HEK293 (cell line): ENCODE measurements around the gene HS6ST3.

ENCODE experiments used
- CTCF ChIA-PET: fragments of 350-600 bp; formaldehyde crosslinking; extraction: SDS; loops from one replicate; lab custom pipeline; 2021; ENCODE audit warnings: antibody characterized with exemption; lab: Yijun Ruan, JAX
- POLR2A ChIA-PET: fragments of 300-600 bp; formaldehyde crosslinking; extraction: SDS; loops from one replicate; lab custom pipeline; 2020; ENCODE audit warnings: antibody characterized with exemption, inconsistent platforms; lab: Yijun Ruan, JAX
- H3K27ac ChIP-seq: fragments of 200-500 bp; sonication (Bioruptor generic); 2 replicates; pipeline ENCODE4 v1.5.1; 2014; ENCODE audit warnings: low read depth, low read length, control low read depth, inconsistent platforms; ENCODE audit errors: extremely low read depth
- H3K36me3 ChIP-seq, 2 experiments: fragments of 200-500 bp in 1 of 2; sonication (Bioruptor generic) in 1 of 2; 1 replicate in 1 of 2; 2 replicates in 1 of 2; pipeline ENCODE4 v1.5.1; 2014 to 2017; ENCODE audit warnings: inconsistent platforms in 2 of 2, low read length in 2 of 2; ENCODE audit not compliant: control insufficient read depth in 2 of 2, insufficient read depth in 1 of 2
- H3K4me1 ChIP-seq: fragments of 200-500 bp; sonication (Bioruptor generic); 2 replicates; pipeline ENCODE4 v1.5.1; 2014; ENCODE audit warnings: mild to moderate bottlenecking, low read length, inconsistent platforms; ENCODE audit not compliant: control insufficient read depth, insufficient read depth
- H3K4me3 ChIP-seq: 2 replicates; pipeline ENCODE4 v1.5.1; 2011; ENCODE audit warnings: low read depth, mild to moderate bottlenecking, control low read depth, low read length, moderate library complexity
- H3K9me3 ChIP-seq: fragments of 200-500 bp; sonication (Bioruptor generic); 2 replicates; pipeline ENCODE4 v1.5.1; 2014; ENCODE audit warnings: low read depth, low read length, inconsistent platforms; ENCODE audit not compliant: control insufficient read depth, insufficient read depth
- KLF1 ChIP-seq: fragments of 450-650 bp; formaldehyde crosslinking; IDR thresholded peaks from 2 replicates; pipeline ENCODE4 v1.5.1; 2016; ENCODE audit warnings: missing biosample characterization, missing genetic modification characterization
- PRDM1 ChIP-seq: fragments of 450-650 bp; formaldehyde crosslinking; IDR thresholded peaks from 2 replicates; pipeline ENCODE4; 2016; ENCODE audit warnings: missing biosample characterization, missing genetic modification characterization
- WT1 ChIP-seq: fragments of 450-650 bp; formaldehyde crosslinking; IDR thresholded peaks from 2 replicates; pipeline ENCODE4 v1.5.1; 2016; ENCODE audit warnings: missing biosample characterization, missing genetic modification characterization
- YY1 ChIP-seq: fragments of 450-650 bp; formaldehyde crosslinking; IDR thresholded peaks from 2 replicates; pipeline ENCODE4 v1.5.1; 2018; ENCODE audit warnings: missing biosample characterization, missing genetic modification characterization
- ZBTB21 ChIP-seq: fragments of 450-650 bp; formaldehyde crosslinking; IDR thresholded peaks from 2 replicates; pipeline ENCODE4 v1.5.1; 2017; ENCODE audit warnings: missing biosample characterization, missing genetic modification characterization
- ZBTB7A ChIP-seq: fragments of 450-650 bp; formaldehyde crosslinking; IDR thresholded peaks from 2 replicates; pipeline ENCODE4 v1.5.1; 2016; ENCODE audit warnings: low read depth, missing biosample characterization, missing genetic modification characterization
- ZFHX2 ChIP-seq: fragments of 450-650 bp; formaldehyde crosslinking; conservative IDR thresholded peaks from 2 replicates; pipeline ENCODE4 v1.5.1; 2016; ENCODE audit warnings: missing biosample characterization, missing genetic modification characterization
- ZFP3 ChIP-seq: fragments of 450-650 bp; formaldehyde crosslinking; IDR thresholded peaks from 2 replicates; pipeline ENCODE4 v1.5.1; 2016; ENCODE audit warnings: low read depth, missing biosample characterization, missing genetic modification characterization
- ZNF121 ChIP-seq: fragments of 450-650 bp; formaldehyde crosslinking; IDR thresholded peaks from 2 replicates; pipeline ENCODE4 v1.5.1; 2016; ENCODE audit warnings: missing biosample characterization, missing genetic modification characterization
- ZNF561 ChIP-seq: fragments of 450-650 bp; IDR thresholded peaks from 2 replicates; pipeline ENCODE4 v1.5.1; 2018; ENCODE audit warnings: missing biosample characterization, missing genetic modification characterization, borderline replicate concordance
- ZNF610 ChIP-seq: fragments of 450-650 bp; formaldehyde crosslinking; IDR thresholded peaks from 2 replicates; pipeline ENCODE4 v1.5.1; 2016; ENCODE audit warnings: missing biosample characterization, missing genetic modification characterization, borderline replicate concordance
- ZNF654 ChIP-seq: fragments of 450-650 bp; formaldehyde crosslinking; IDR thresholded peaks from 2 replicates; pipeline ENCODE4 v1.5.1; 2016; ENCODE audit warnings: low read depth, missing biosample characterization, missing genetic modification characterization
- ZNF791 ChIP-seq: fragments of 450-650 bp; formaldehyde crosslinking; IDR thresholded peaks from 2 replicates; pipeline ENCODE4 v1.5.1; 2016; ENCODE audit warnings: missing biosample characterization, missing genetic modification characterization
- ZNF843 ChIP-seq: fragments of 450-650 bp; formaldehyde crosslinking; IDR thresholded peaks from 2 replicates; pipeline ENCODE4 v1.5.1; 2016; ENCODE audit warnings: missing biosample characterization, missing genetic modification characterization
- TF ChIP-seq, protein P1 (sequence below): fragments of 450-650 bp; formaldehyde crosslinking; IDR thresholded peaks from 2 replicates; pipeline ENCODE4 v1.5.1; 2016; ENCODE audit warnings: missing biosample characterization, missing genetic modification characterization
- TF ChIP-seq, protein P2 (sequence below): fragments of 450-650 bp; formaldehyde crosslinking; IDR thresholded peaks from 2 replicates; pipeline ENCODE4 v1.5.1; 2016; ENCODE audit warnings: missing biosample characterization, missing genetic modification characterization
- TF ChIP-seq, protein P3 (sequence below): fragments of 450-650 bp; formaldehyde crosslinking; IDR thresholded peaks from 2 replicates; pipeline ENCODE4 v1.5.1; 2016; ENCODE audit warnings: missing biosample characterization, missing genetic modification characterization
- TF ChIP-seq, protein P4 (sequence below): fragments of 450-650 bp; formaldehyde crosslinking; IDR thresholded peaks from 2 replicates; pipeline ENCODE4 v1.5.1; 2016; ENCODE audit warnings: missing biosample characterization, missing genetic modification characterization
- TF ChIP-seq, protein P5 (sequence below): fragments of 450-650 bp; formaldehyde crosslinking; IDR thresholded peaks from 2 replicates; pipeline ENCODE4 v1.5.1; 2016; ENCODE audit warnings: missing biosample characterization, missing genetic modification characterization, borderline replicate concordance
- TF ChIP-seq, protein P6 (sequence below): fragments of 450-650 bp; formaldehyde crosslinking; IDR thresholded peaks from 2 replicates; pipeline ENCODE4 v1.5.1; 2016; ENCODE audit warnings: missing biosample characterization, missing genetic modification characterization, borderline replicate concordance

The HS6ST3 gene

GRCh38 chr13:96081888-96082287 is 8.0 kb upstream of the HS6ST3 start:
- TF ChIP-seq ZBTB21 (tag by site-specific recombination), result no peak
- no peak for TF ChIP-seq ZFHX2
- TF ChIP-seq, protein P1, sequence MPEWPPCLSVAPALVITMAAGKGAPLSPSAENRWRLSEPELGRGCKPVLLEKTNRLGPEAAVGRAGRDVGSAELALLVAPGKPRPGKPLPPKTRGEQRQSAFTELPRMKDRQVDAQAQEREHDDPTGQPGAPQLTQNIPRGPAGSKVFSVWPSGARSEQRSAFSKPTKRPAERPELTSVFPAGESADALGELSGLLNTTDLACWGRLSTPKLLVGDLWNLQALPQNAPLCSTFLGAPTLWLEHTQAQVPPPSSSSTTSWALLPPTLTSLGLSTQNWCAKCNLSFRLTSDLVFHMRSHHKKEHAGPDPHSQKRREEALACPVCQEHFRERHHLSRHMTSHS (tag by site-specific recombination), result no peak
- TF ChIP-seq ZNF610 (tag by site-specific recombination), result no peak
- TF ChIP-seq, protein P2, sequence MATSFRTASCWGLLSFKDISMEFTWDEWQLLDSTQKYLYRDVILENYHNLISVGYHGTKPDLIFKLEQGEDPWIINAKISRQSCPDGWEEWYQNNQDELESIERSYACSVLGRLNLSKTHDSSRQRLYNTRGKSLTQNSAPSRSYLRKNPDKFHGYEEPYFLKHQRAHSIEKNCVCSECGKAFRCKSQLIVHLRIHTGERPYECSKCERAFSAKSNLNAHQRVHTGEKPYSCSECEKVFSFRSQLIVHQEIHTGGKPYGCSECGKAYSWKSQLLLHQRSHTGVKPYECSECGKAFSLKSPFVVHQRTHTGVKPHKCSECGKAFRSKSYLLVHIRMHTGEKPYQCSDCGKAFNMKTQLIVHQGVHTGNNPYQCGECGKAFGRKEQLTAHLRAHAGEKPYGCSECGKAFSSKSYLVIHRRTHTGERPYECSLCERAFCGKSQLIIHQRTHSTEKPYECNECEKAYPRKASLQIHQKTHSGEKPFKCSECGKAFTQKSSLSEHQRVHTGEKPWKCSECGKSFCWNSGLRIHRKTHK, result no peak
- TF ChIP-seq, protein P3, sequence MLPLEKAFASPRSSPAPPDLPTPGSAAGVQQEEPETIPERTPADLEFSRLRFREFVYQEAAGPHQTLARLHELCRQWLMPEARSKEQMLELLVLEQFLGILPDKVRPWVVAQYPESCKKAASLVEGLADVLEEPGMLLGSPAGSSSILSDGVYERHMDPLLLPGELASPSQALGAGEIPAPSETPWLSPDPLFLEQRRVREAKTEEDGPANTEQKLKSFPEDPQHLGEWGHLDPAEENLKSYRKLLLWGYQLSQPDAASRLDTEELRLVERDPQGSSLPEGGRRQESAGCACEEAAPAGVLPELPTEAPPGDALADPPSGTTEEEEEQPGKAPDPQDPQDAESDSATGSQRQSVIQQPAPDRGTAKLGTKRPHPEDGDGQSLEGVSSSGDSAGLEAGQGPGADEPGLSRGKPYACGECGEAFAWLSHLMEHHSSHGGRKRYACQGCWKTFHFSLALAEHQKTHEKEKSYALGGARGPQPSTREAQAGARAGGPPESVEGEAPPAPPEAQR (tag by site-specific recombination), result no peak
- TF ChIP-seq ZNF791 (tag by site-specific recombination), result no peak
- TF ChIP-seq, protein P4, sequence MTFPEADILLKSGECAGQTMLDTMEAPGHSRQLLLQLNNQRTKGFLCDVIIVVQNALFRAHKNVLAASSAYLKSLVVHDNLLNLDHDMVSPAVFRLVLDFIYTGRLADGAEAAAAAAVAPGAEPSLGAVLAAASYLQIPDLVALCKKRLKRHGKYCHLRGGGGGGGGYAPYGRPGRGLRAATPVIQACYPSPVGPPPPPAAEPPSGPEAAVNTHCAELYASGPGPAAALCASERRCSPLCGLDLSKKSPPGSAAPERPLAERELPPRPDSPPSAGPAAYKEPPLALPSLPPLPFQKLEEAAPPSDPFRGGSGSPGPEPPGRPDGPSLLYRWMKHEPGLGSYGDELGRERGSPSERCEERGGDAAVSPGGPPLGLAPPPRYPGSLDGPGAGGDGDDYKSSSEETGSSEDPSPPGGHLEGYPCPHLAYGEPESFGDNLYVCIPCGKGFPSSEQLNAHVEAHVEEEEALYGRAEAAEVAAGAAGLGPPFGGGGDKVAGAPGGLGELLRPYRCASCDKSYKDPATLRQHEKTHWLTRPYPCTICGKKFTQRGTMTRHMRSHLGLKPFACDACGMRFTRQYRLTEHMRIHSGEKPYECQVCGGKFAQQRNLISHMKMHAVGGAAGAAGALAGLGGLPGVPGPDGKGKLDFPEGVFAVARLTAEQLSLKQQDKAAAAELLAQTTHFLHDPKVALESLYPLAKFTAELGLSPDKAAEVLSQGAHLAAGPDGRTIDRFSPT (tag by site-specific recombination), result no peak
- TF ChIP-seq ZFP3 (tag by site-specific recombination), result no peak
- no peak for TF ChIP-seq ZNF561 (tag by site-specific recombination)
- TF ChIP-seq ZNF654 (tag by site-specific recombination), result no peak
- TF ChIP-seq KLF1, result no peak

DNA sequence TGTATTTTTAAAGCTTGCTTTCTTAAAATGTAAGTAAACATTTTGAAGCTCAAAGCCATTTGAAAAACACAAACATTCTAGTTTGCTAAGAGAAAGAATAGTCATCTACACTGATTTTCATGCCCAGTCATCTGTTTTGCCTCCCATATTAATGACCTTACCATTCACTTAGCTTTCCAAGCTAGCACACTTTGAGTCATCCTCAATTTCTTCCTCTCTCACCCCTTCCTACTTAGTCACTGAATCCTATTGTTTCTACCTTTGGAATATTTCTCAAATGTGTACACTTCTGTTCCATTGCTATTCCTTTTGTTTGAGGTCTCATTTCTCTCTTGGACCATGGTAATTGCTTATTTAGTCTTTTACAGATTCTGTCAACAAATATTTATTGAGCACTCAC is 7.3 kb upstream of the HS6ST3 start:
- no peaks in the 10 kb centered on the region for H3K9me3 ChIP-seq
- TF ChIP-seq WT1 (tag by site-specific recombination) (no peak), PRDM1 (tag by site-specific recombination) (0 out of 2 replicates have a peak, but pooled peaks have one; percentile 37)
- TF ChIP-seq, all 188 proteins: peak for 1
- Histone ChIP-seq H3K36me3 (no peaks in the 10 kb centered on the region), H3K4me1 (no peaks in the 10 kb centered on the region), H3K27ac (no peak overlapping the region), H3K4me3 (no peak overlapping the region)
- ChIA-PET CTCF (no interaction called here), POLR2A (interaction anchor here (0.8 kb wide), 1 partner anchor 29 kb away, joined by 3 read pairs; the partner anchor contains the start of gene UGGT2)

More at GRCh38 chr13:96081888-96082287, 8.0 kb upstream of the HS6ST3 start:
- no peaks in the 10 kb centered on the region for H3K36me3 ChIP-seq
- no peaks in the 10 kb centered on the region for H3K9me3 ChIP-seq
- POLR2A ChIA-PET, result no interaction called here
- no peaks in the 10 kb centered on the region for H3K4me1 ChIP-seq
- CTCF ChIA-PET, result no interaction called here
- no peak overlapping the region for H3K4me3 ChIP-seq
- H3K27ac ChIP-seq, result no peak overlapping the region

GRCh38 chr13:96086736-96087135 is 3.2 kb upstream of the HS6ST3 start:
- Histone ChIP-seq H3K36me3 (no peaks in the 10 kb centered on the region), H3K4me1 (peaks cover 2% of the 10 kb centered on the region), H3K27ac (no peak overlapping the region), H3K4me3 (no peak overlapping the region), H3K9me3 (no peaks in the 10 kb centered on the region)
- TF ChIP-seq YY1 (tag by site-specific recombination) (no peak), ZNF843 (tag by site-specific recombination) (no peak), PRDM1 (tag by site-specific recombination) (peak; percentile 58; the same call in 1 of the 2 replicates), ZBTB7A (tag by site-specific recombination) (no peak), ZNF121 (tag by site-specific recombination) (no peak), ZNF654 (tag by site-specific recombination) (no peak)
- TF ChIP-seq, protein P5, sequence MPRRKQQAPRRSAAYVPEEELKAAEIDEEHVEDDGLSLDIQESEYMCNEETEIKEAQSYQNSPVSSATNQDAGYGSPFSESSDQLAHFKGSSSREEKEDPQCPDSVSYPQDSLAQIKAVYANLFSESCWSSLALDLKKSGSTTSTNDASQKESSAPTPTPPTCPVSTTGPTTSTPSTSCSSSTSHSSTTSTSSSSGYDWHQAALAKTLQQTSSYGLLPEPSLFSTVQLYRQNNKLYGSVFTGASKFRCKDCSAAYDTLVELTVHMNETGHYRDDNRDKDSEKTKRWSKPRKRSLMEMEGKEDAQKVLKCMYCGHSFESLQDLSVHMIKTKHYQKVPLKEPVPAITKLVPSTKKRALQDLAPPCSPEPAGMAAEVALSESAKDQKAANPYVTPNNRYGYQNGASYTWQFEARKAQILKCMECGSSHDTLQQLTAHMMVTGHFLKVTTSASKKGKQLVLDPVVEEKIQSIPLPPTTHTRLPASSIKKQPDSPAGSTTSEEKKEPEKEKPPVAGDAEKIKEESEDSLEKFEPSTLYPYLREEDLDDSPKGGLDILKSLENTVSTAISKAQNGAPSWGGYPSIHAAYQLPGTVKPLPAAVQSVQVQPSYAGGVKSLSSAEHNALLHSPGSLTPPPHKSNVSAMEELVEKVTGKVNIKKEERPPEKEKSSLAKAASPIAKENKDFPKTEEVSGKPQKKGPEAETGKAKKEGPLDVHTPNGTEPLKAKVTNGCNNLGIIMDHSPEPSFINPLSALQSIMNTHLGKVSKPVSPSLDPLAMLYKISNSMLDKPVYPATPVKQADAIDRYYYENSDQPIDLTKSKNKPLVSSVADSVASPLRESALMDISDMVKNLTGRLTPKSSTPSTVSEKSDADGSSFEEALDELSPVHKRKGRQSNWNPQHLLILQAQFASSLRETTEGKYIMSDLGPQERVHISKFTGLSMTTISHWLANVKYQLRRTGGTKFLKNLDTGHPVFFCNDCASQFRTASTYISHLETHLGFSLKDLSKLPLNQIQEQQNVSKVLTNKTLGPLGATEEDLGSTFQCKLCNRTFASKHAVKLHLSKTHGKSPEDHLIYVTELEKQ (tag by site-specific recombination), result no peak
- TF ChIP-seq, protein P6, sequence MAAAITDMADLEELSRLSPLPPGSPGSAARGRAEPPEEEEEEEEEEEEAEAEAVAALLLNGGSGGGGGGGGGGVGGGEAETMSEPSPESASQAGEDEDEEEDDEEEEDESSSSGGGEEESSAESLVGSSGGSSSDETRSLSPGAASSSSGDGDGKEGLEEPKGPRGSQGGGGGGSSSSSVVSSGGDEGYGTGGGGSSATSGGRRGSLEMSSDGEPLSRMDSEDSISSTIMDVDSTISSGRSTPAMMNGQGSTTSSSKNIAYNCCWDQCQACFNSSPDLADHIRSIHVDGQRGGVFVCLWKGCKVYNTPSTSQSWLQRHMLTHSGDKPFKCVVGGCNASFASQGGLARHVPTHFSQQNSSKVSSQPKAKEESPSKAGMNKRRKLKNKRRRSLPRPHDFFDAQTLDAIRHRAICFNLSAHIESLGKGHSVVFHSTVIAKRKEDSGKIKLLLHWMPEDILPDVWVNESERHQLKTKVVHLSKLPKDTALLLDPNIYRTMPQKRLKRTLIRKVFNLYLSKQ (tag by site-specific recombination), result no peak
- POLR2A ChIA-PET, result interaction anchor here (0.9 kb wide), 1 partner anchor 34 kb away, joined by 3 read pairs; the partner anchor contains the start of gene UGGT2
- CTCF ChIA-PET, result interaction anchor here (1.3 kb wide), 1 partner anchor 29 kb away, joined by 4 read pairs; no protein-coding TSS in a partner anchor
